Liver (tissue), 9 donors: ENCODE measurements around the gene KCNMB2. TPM values are rescaled to one million over a fixed set of nuclear protein-coding genes. Genes with fewer than 3 reads are reported as not detected.

Experiments
- DNase-seq: peaks from one replicate; pipeline ENCODE4 v3.0.0-alpha.2; 2017; ENCODE audit warnings: low spot score
- H3K27ac ChIP-seq, 2 donors: one replicate each; pipeline ENCODE4 v1.7.0; 2013; ENCODE audit warnings: inconsistent platforms in 2 of 2, low read length in 2 of 2, control low read depth in 1 of 2, low read depth in 1 of 2, mild to moderate bottlenecking in 1 of 2
- H3K27me3 ChIP-seq, 4 donors: one replicate each; pipeline versions ENCODE4 v1.6.1 to v1.7.0; 2013; ENCODE audit warnings: low read length in 3 of 4, inconsistent platforms in 1 of 4, mild to moderate bottlenecking in 1 of 4, moderate library complexity in 1 of 4; ENCODE audit not compliant: control insufficient read depth in 4 of 4, insufficient read depth in 4 of 4
- H3K36me3 ChIP-seq, 4 donors: one replicate each; pipeline versions ENCODE4 v1.6.1 to v1.7.0; 2013; ENCODE audit warnings: low read length in 3 of 4, mild to moderate bottlenecking in 3 of 4, low read depth in 1 of 4, moderate library complexity in 1 of 4; ENCODE audit not compliant: control insufficient read depth in 4 of 4, insufficient read depth in 3 of 4
- H3K4me1 ChIP-seq, 4 donors: one replicate each; pipeline versions ENCODE4 v1.6.1 to v1.7.0; 2013; ENCODE audit warnings: low read length in 3 of 4, mild to moderate bottlenecking in 3 of 4, moderate library complexity in 1 of 4; ENCODE audit not compliant: control insufficient read depth in 4 of 4, insufficient read depth in 4 of 4
- H3K4me3 ChIP-seq, 3 donors: one replicate each; pipeline versions ENCODE4 v1.6.1 to v1.7.0; 2013; ENCODE audit warnings: low read length in 3 of 3, control low read depth in 1 of 3, low read depth in 1 of 3, mild to moderate bottlenecking in 1 of 3
- H3K9ac ChIP-seq, 2 donors: one replicate each; pipeline ENCODE4 v1.7.0; 2013; ENCODE audit warnings: low read length in 2 of 2, mild to moderate bottlenecking in 2 of 2, moderate library complexity in 2 of 2, control low read depth in 1 of 2, low read depth in 1 of 2
- H3K9me3 ChIP-seq, 4 donors: one replicate each; pipeline versions ENCODE4 v1.6.1 to v1.7.0; 2013; ENCODE audit warnings: low read length in 3 of 4; ENCODE audit not compliant: control insufficient read depth in 4 of 4
- EGR1 ChIP-seq, 2 donors: IDR thresholded peaks; 2 replicates each; pipeline ENCODE4 v1.6.1; 2016 to 2018; ENCODE audit warnings: antibody characterized with exemption in 2 of 2, low read depth in 2 of 2
- FOXA1 ChIP-seq: IDR thresholded peaks from 2 replicates; pipeline ENCODE4 v1.6.1; 2016; ENCODE audit warnings: antibody characterized with exemption
- FOXA2 ChIP-seq: IDR thresholded peaks from 2 replicates; pipeline ENCODE4 v1.6.1; 2016; ENCODE audit warnings: antibody characterized with exemption
- HNF4A ChIP-seq, 2 donors: conservative IDR thresholded peaks; 2 replicates each; pipeline ENCODE4 v1.6.1; 2016; ENCODE audit warnings: antibody characterized with exemption in 2 of 2, mild to moderate bottlenecking in 2 of 2
- HNF4G ChIP-seq: IDR thresholded peaks from 2 replicates; pipeline ENCODE4 v1.6.1; 2016; ENCODE audit warnings: antibody characterized with exemption
- JUND ChIP-seq, 2 donors: IDR thresholded peaks; 2 replicates each; pipeline ENCODE4 v1.6.1; 2016; ENCODE audit warnings: antibody characterized with exemption in 2 of 2
- NR2F2 ChIP-seq: IDR thresholded peaks from 2 replicates; pipeline ENCODE4 v1.6.1; 2016; ENCODE audit warnings: antibody characterized with exemption
- RAD21 ChIP-seq, 2 donors: IDR thresholded peaks; 2 replicates each; pipeline ENCODE4 v1.6.1; 2016; ENCODE audit warnings: antibody characterized with exemption in 2 of 2, mild to moderate bottlenecking in 2 of 2
- RXRA ChIP-seq, 2 donors: IDR thresholded peaks; 2 replicates each; pipeline ENCODE4 v1.6.1; 2017 to 2018; ENCODE audit warnings: antibody characterized with exemption in 2 of 2, mild to moderate bottlenecking in 1 of 2
- SP1 ChIP-seq: IDR thresholded peaks from 2 replicates; pipeline ENCODE4 v1.6.1; 2018; ENCODE audit warnings: antibody characterized with exemption, mild to moderate bottlenecking
- TAF1 ChIP-seq: conservative IDR thresholded peaks from 2 replicates; pipeline ENCODE4 v1.6.1; 2016; ENCODE audit warnings: antibody characterized with exemption, mild to moderate bottlenecking
- WGBS: extraction: QIAGEN DNeasy Blood & Tissue Kit; methylation state at CpG from one replicate; pipeline ENCODE4 v1.1.7; 2013; 5-methylcytosine and 5-hydroxymethylcytosine counted together
- polyA plus RNA-seq, 2 donors: library from polyadenylated mRNA; stranded (reverse) in 1 of 2; unstranded in 1 of 2; fragments of 200-250 nt in 1 of 2; fragments of >200 nt in 1 of 2; fragmentation: Nextera tagmentation in 1 of 2; extraction: Ambion mirVana in 1 of 2; gene quantifications; one replicate each; pipeline versions ENCODE4 v1.2.1 to v1.2.3, GENCODE V29; 2013 to 2015
- total RNA-seq, 2 donors: library from RNA; depleted of rRNA; stranded (reverse); fragments of >200 nt; gene quantifications; one replicate each; pipeline ENCODE4 v1.2.3, GENCODE V29; 2014
- TF ChIP-seq, protein P1 (sequence below): IDR thresholded peaks from 2 replicates; pipeline ENCODE4 v1.6.1; 2016; ENCODE audit warnings: antibody characterized with exemption
- TF ChIP-seq, protein P2 (sequence below): IDR thresholded peaks from 2 replicates; pipeline ENCODE4 v1.6.1; 2016; ENCODE audit warnings: antibody characterized with exemption
- TF ChIP-seq, protein P3 (sequence below): IDR thresholded peaks from 2 replicates; pipeline ENCODE4 v1.6.1; 2016; ENCODE audit warnings: antibody characterized with exemption, mild to moderate bottlenecking
- TF ChIP-seq, protein P4 (sequence below): fragments of 150-350 bp; IDR thresholded peaks from 2 replicates; pipeline ENCODE4 v1.5.1; 2017; ENCODE audit warnings: improper control_type of control experiment, low read depth, low read length; ENCODE audit not compliant: missing input control
- donor health status: healthy.
- donor health status: healthy.
- donor health status: healthy.
- donor health status: healthy.
- donor health status: healthy.

Gene KCNMB2
- total and polyA plus RNA-seq, 4 donors: 0.08 to 0.33 (median 0.16) TPM; not detected in 1

DNA sequence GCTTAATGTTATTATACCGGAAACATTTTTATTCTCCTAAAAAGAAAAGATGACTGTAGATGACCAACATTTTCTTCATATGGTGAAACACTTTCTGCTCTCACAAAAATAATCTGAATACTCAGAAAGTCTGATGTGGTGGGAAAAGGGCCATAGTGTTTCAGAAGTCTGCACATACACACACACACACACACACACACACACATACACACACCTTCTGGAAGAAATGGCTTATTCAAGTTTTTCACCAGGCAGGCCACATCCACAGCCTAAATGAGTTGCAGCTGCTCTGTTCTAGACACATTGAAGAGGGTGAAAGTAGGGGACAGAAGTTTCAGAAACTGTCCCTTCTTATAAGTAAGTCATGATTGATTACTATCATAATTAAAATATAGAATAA lies 315.3 kb downstream of the KCNMB2 start:
- Histone ChIP-seq H3K4me1 (no peaks in the 10 kb centered on the region), H3K9ac (no peak overlapping the region), H3K4me3 (no peak overlapping the region), H3K27me3 (no peaks in the 10 kb centered on the region), H3K27ac (no peak overlapping the region), H3K36me3 (no peaks in the 10 kb centered on the region), H3K9me3 (no peaks in the 10 kb centered on the region)
- WGBS: 90% methylated on average over 1 of the region's 1 CpG
- DNase-seq: no peak
- TF ChIP-seq EGR1 (IDR thresholded peaks at IDR 0.05; ENCODE audit: low read depth in 2 of 2): no peak
- TF ChIP-seq FOXA2: no peak
- no peak for TF ChIP-seq RAD21 (IDR thresholded peaks at IDR 0.05)
- TF ChIP-seq, protein P1, sequence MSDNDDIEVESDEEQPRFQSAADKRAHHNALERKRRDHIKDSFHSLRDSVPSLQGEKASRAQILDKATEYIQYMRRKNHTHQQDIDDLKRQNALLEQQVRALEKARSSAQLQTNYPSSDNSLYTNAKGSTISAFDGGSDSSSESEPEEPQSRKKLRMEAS: no peak

DNA sequence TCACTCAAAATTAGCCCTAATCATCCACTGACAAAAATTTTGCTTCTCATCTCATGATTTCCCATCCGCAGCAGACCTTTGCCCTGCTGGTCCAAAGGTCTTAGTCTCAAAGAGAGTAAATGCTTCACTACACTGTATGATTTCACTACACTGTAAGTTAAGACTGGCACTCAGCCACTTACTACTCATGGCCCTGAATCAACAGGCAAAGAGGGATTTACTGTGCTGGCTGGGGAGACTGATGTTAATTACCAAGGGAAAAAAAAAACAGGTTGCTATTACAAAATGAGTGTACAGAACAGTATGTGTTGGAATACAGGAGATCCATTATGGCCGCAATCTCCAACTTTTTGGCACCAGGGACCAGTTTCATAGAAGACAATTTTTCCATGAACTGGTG lies 320.6 kb downstream of the KCNMB2 start:
- 76% methylated on average over 2 of the region's 2 CpGs for WGBS
- H3K4me1 ChIP-seq: no peaks in the 10 kb centered on the region
- no peaks in the 10 kb centered on the region for H3K9me3 ChIP-seq
- H3K27ac ChIP-seq: no peak overlapping the region
- H3K9ac ChIP-seq: no peak overlapping the region
- no peak overlapping the region for H3K4me3 ChIP-seq
- H3K27me3 ChIP-seq: no peaks in the 10 kb centered on the region
- no peak for DNase-seq
- H3K36me3 ChIP-seq: no peaks in the 10 kb centered on the region
- TF ChIP-seq EGR1 (IDR thresholded peaks at IDR 0.05; ENCODE audit: low read depth in 2 of 2) (no peak), RAD21 (IDR thresholded peaks at IDR 0.05) (no peak), FOXA2 (no peak), JUND (IDR thresholded peaks at IDR 0.05) (no peak), HNF4G (no peak), SP1 (no peak), HNF4A (conservative IDR thresholded peaks at IDR 0.05) (no peak), FOXA1 (no peak), NR2F2 (no peak), RXRA (IDR thresholded peaks at IDR 0.05) (no peak), TAF1 (no peak)
- TF ChIP-seq, protein P1: no peak
- TF ChIP-seq, protein P2, sequence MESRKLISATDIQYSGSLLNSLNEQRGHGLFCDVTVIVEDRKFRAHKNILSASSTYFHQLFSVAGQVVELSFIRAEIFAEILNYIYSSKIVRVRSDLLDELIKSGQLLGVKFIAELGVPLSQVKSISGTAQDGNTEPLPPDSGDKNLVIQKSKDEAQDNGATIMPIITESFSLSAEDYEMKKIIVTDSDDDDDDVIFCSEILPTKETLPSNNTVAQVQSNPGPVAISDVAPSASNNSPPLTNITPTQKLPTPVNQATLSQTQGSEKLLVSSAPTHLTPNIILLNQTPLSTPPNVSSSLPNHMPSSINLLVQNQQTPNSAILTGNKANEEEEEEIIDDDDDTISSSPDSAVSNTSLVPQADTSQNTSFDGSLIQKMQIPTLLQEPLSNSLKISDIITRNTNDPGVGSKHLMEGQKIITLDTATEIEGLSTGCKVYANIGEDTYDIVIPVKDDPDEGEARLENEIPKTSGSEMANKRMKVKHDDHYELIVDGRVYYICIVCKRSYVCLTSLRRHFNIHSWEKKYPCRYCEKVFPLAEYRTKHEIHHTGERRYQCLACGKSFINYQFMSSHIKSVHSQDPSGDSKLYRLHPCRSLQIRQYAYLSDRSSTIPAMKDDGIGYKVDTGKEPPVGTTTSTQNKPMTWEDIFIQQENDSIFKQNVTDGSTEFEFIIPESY: no peak
- TF ChIP-seq, protein P3, sequence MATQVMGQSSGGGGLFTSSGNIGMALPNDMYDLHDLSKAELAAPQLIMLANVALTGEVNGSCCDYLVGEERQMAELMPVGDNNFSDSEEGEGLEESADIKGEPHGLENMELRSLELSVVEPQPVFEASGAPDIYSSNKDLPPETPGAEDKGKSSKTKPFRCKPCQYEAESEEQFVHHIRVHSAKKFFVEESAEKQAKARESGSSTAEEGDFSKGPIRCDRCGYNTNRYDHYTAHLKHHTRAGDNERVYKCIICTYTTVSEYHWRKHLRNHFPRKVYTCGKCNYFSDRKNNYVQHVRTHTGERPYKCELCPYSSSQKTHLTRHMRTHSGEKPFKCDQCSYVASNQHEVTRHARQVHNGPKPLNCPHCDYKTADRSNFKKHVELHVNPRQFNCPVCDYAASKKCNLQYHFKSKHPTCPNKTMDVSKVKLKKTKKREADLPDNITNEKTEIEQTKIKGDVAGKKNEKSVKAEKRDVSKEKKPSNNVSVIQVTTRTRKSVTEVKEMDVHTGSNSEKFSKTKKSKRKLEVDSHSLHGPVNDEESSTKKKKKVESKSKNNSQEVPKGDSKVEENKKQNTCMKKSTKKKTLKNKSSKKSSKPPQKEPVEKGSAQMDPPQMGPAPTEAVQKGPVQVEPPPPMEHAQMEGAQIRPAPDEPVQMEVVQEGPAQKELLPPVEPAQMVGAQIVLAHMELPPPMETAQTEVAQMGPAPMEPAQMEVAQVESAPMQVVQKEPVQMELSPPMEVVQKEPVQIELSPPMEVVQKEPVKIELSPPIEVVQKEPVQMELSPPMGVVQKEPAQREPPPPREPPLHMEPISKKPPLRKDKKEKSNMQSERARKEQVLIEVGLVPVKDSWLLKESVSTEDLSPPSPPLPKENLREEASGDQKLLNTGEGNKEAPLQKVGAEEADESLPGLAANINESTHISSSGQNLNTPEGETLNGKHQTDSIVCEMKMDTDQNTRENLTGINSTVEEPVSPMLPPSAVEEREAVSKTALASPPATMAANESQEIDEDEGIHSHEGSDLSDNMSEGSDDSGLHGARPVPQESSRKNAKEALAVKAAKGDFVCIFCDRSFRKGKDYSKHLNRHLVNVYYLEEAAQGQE: no peak
- TF ChIP-seq, protein P4, sequence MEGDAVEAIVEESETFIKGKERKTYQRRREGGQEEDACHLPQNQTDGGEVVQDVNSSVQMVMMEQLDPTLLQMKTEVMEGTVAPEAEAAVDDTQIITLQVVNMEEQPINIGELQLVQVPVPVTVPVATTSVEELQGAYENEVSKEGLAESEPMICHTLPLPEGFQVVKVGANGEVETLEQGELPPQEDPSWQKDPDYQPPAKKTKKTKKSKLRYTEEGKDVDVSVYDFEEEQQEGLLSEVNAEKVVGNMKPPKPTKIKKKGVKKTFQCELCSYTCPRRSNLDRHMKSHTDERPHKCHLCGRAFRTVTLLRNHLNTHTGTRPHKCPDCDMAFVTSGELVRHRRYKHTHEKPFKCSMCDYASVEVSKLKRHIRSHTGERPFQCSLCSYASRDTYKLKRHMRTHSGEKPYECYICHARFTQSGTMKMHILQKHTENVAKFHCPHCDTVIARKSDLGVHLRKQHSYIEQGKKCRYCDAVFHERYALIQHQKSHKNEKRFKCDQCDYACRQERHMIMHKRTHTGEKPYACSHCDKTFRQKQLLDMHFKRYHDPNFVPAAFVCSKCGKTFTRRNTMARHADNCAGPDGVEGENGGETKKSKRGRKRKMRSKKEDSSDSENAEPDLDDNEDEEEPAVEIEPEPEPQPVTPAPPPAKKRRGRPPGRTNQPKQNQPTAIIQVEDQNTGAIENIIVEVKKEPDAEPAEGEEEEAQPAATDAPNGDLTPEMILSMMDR: no peak
